A549 (cell line): ENCODE results near the gene KRTAP1-5. TPM values are rescaled to one million over a fixed set of nuclear protein-coding genes. Genes with fewer than 3 reads are reported as not detected.

ENCODE experiments used
- ATAC-seq, 2 experiments: fragments of 200-7000 bp in 1 of 2; fragments of >200 bp in 1 of 2; cut with Nextera tagmentation in 1 of 2; cut with Tn5 transposase in 1 of 2; 3 replicates each; pipeline versions ENCODE4 v1.8.0 to v1.9.1; 2018 to 2020; ENCODE audit warnings: mild to moderate bottlenecking in 1 of 2, moderate library complexity in 1 of 2
- CTCF ChIA-PET: fragments of 300-600 bp; sonication (Branson Sonifier 250); formaldehyde crosslinking; extraction: SDS; loops from one replicate; lab custom pipeline; 2021; ENCODE audit warnings: antibody characterized with exemption, inconsistent platforms; lab: Yijun Ruan, JAX
- POLR2A ChIA-PET: fragments of 350-600 bp; formaldehyde crosslinking; extraction: SDS; loops from one replicate; lab custom pipeline; 2021; ENCODE audit warnings: antibody characterized with exemption, inconsistent platforms; lab: Yijun Ruan, JAX
- DNase-seq, 2 experiments: peaks; one replicate each; pipeline versions ENCODE4 v3.0.0 to v3.0.0-alpha.2; 2011 to 2016; ENCODE audit warnings: low read depth in 1 of 2, low spot score in 1 of 2
- FAIRE-seq: peaks from 2 replicates; lab custom pipeline; 2011; peaks lifted over from hg19 to GRCh38; lab: Jason Lieb, UNC
- H3K27ac ChIP-seq, 2 experiments: fragments of >200 bp; sonication (Bioruptor Twin); formaldehyde crosslinking; 3 replicates each; pipeline ENCODE4 v1.5.1; 2016 to 2017
- H3K4me1 ChIP-seq: fragments of >200 bp; sonication (Bioruptor Twin); formaldehyde crosslinking; 3 replicates; pipeline ENCODE4 v1.6.1; 2016
- H3K4me2 ChIP-seq: fragments of >200 bp; sonication (Bioruptor Twin); formaldehyde crosslinking; 3 replicates; pipeline ENCODE4 v1.6.1; 2016
- H3K4me3 ChIP-seq: fragments of >200 bp; sonication (Bioruptor Twin); formaldehyde crosslinking; 3 replicates; pipeline ENCODE4 v1.5.1; 2016
- H3K9me3 ChIP-seq: fragments of >200 bp; sonication (Bioruptor Twin); formaldehyde crosslinking; 3 replicates; pipeline ENCODE4 v1.6.1; 2016
- CEBPB ChIP-seq, 2 experiments: fragments of >200 bp in 1 of 2; sonication (Bioruptor Twin) in 1 of 2; formaldehyde crosslinking in 1 of 2; IDR thresholded peaks; 2 replicates each; pipeline ENCODE4 v1.6.1; 2012 to 2016
- EP300 ChIP-seq, 2 experiments: fragments of >200 bp; sonication (Bioruptor Twin); formaldehyde crosslinking; IDR thresholded peaks; 2 replicates in 1 of 2; 3 replicates in 1 of 2; pipeline ENCODE4 v1.6.1; 2016 to 2017
- ESRRA ChIP-seq: fragments of 150-350 bp; IDR thresholded peaks from 2 replicates; pipeline ENCODE4 v1.6.1; 2014; ENCODE audit warnings: mild to moderate bottlenecking, low read length, borderline replicate concordance
- HOXB5 ChIP-seq: fragments of 250-450 bp; sonication (Bioruptor Pico); IDR thresholded peaks from 2 replicates; pipeline ENCODE4 v1.5.0; 2020; ENCODE audit warnings: mild to moderate bottlenecking, moderate library complexity
- JUN ChIP-seq, 2 experiments: fragments of >200 bp; sonication (Bioruptor Twin); formaldehyde crosslinking; IDR thresholded peaks; 2 replicates in 1 of 2; 3 replicates in 1 of 2; pipeline ENCODE4 v1.6.1; 2016 to 2017
- JUNB ChIP-seq: fragments of >200 bp; sonication (Bioruptor Twin); formaldehyde crosslinking; IDR thresholded peaks from 2 replicates; pipeline ENCODE4 v1.6.1; 2016
- KDM5A ChIP-seq: fragments of 200-600 bp; sonication (generic); IDR thresholded peaks from 2 replicates; pipeline ENCODE4 v1.6.1; 2016; ENCODE audit warnings: antibody characterized with exemption, mild to moderate bottlenecking
- MAFK ChIP-seq: fragments of 450-650 bp; IDR thresholded peaks from 2 replicates; pipeline ENCODE4 v1.6.1; 2014; ENCODE audit not compliant: partially characterized antibody
- PHF8 ChIP-seq: fragments of 200-600 bp; sonication (generic); IDR thresholded peaks from 2 replicates; pipeline ENCODE4 v1.6.1; 2016; ENCODE audit warnings: low read depth, mild to moderate bottlenecking, antibody characterized with exemption, moderate library complexity, borderline replicate concordance
- REST ChIP-seq: fragments of 200-600 bp; sonication (generic); IDR thresholded peaks from 2 replicates; pipeline ENCODE4 v1.6.1; 2016; ENCODE audit warnings: antibody characterized with exemption, mild to moderate bottlenecking, moderate library complexity
- RNF2 ChIP-seq: fragments of 200-600 bp; sonication (generic); IDR thresholded peaks from 2 replicates; pipeline ENCODE4 v1.6.1; 2016; ENCODE audit warnings: low read depth, mild to moderate bottlenecking, antibody characterized with exemption, moderate library complexity, borderline replicate concordance
- SMC3 ChIP-seq: fragments of >200 bp; sonication (Bioruptor Twin); formaldehyde crosslinking; IDR thresholded peaks from 3 replicates; pipeline ENCODE4 v1.6.1; 2018; ENCODE audit warnings: inconsistent platforms
- ZFP36 ChIP-seq: fragments of 450-650 bp; IDR thresholded peaks from 2 replicates; pipeline ENCODE4 v1.6.1; 2014; ENCODE audit warnings: borderline replicate concordance; ENCODE audit not compliant: partially characterized antibody
- ZSCAN20 ChIP-seq: fragments of 250-450 bp; sonication (Bioruptor Pico); IDR thresholded peaks from 2 replicates; pipeline ENCODE4 v1.8.0; 2022; ENCODE audit warnings: mild to moderate bottlenecking, moderate library complexity
- WGBS: methylation state at CpG from one replicate; pipeline ENCODE4 v1.1.6; 2017; ENCODE audit errors: missing lambda C conversion rate; 5-methylcytosine and 5-hydroxymethylcytosine counted together
- polyA minus RNA-seq: library from RNA; depleted of rRNA, polyadenylated mRNA; stranded (reverse); fragments of >200 nt; gene quantifications from 2 replicates; pipeline ENCODE4 v1.2.3, GENCODE V29; 2011; rRNA and poly(A)+ RNA removed
- polyA plus RNA-seq, 4 experiments: library from polyadenylated mRNA; depleted of rRNA in 3 of 4; stranded (reverse); fragments of >200 nt; fragmentation: RNase III in 1 of 4; extraction: RNeasy Plus Mini Kit Qiagen cat#74134 plus additional on column Dnase treatment in 1 of 4; gene quantifications; 2 replicates in 3 of 4; 3 replicates in 1 of 4; pipeline ENCODE4 v1.2.3, GENCODE V29; 2011 to 2017
- TF ChIP-seq, protein P1 (sequence below): fragments of 250-450 bp; sonication (Bioruptor Pico); IDR thresholded peaks from 2 replicates; pipeline ENCODE4 v1.5.0; 2020; ENCODE audit warnings: low read depth, mild to moderate bottlenecking, moderate library complexity
- TF ChIP-seq, protein P2 (sequence below): fragments of >200 bp; sonication (Bioruptor Twin); formaldehyde crosslinking; IDR thresholded peaks from 3 replicates; pipeline ENCODE4 v1.6.1; 2016

The KRTAP1-5 gene, protein sequence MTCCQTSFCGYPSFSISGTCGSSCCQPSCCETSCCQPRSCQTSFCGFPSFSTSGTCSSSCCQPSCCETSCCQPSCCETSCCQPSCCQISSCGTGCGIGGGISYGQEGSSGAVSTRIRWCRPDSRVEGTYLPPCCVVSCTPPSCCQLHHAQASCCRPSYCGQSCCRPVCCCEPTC
- polyA plus RNA-seq (2011; rRNA removed) (not detected in 2 replicates), polyA plus RNA-seq (2017; fragmentation: RNase III; extraction: RNeasy Plus Mini Kit Qiagen cat#74134 plus additional on column Dnase treatment) (not detected in 3 replicates), polyA minus RNA-seq (not detected in 2 replicates)
- not detected in 2 replicates for polyA plus RNA-seq (2012; cell fraction: cytosol; rRNA removed)
- 0.06 TPM in 1 of 2 replicates, not detected in the other for polyA plus RNA-seq (2012; cell fraction: nucleus; rRNA removed)

- POLR2A ChIA-PET = interaction anchor here (0.6 kb wide), 1 partner anchor 327 kb away, joined by 3 read pairs; no protein-coding TSS in a partner anchor
- no peaks in the 10 kb centered on the region for H3K9me3 ChIP-seq
- peaks cover 8% of the 10 kb centered on the region; the same call in 1 of the 3 replicates for H3K4me1 ChIP-seq
- no peak within 1 kb of the TSS for H3K27ac ChIP-seq
- H3K4me2 ChIP-seq = no peak within 1 kb of the TSS
- 56% methylated on average over 9 of the region's 9 CpGs for WGBS
- no peak for DNase-seq
- CTCF ChIA-PET = interaction anchor here (2.0 kb wide), 1 partner anchor 522 kb away, joined by 5 read pairs; no protein-coding TSS in a partner anchor
- 0 out of 6 replicates have a peak, but pooled peaks of 1 of the 2 experiments have one; percentile 19 for ATAC-seq
- H3K4me3 ChIP-seq = no peak within 1 kb of the TSS
- TF ChIP-seq, protein P1, sequence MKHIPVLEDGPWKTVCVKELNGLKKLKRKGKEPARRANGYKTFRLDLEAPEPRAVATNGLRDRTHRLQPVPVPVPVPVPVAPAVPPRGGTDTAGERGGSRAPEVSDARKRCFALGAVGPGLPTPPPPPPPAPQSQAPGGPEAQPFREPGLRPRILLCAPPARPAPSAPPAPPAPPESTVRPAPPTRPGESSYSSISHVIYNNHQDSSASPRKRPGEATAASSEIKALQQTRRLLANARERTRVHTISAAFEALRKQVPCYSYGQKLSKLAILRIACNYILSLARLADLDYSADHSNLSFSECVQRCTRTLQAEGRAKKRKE (CRISPR knock-in tag) = no peak
- TF ChIP-seq MAFK (no peak), ZSCAN20 (CRISPR knock-in tag) (no peak), ZFP36 (no peak), REST (no peak), JUNB (no peak), HOXB5 (no peak), PHF8 (no peak), SMC3 (no peak), JUN (IDR thresholded peaks at IDR 0.05) (no peak), CEBPB (IDR thresholded peaks at IDR 0.05) (no peak), ESRRA (no peak), EP300 (IDR thresholded peaks at IDR 0.05) (no peak)
- TF ChIP-seq, protein P2, sequence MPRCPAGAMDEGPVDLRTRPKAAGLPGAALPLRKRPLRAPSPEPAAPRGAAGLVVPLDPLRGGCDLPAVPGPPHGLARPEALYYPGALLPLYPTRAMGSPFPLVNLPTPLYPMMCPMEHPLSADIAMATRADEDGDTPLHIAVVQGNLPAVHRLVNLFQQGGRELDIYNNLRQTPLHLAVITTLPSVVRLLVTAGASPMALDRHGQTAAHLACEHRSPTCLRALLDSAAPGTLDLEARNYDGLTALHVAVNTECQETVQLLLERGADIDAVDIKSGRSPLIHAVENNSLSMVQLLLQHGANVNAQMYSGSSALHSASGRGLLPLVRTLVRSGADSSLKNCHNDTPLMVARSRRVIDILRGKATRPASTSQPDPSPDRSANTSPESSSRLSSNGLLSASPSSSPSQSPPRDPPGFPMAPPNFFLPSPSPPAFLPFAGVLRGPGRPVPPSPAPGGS = no peak
- FAIRE-seq = no peak
Observed at GRCh38 chr17:41026715-41027471, at the start of gene KRTAP1-5. TSS of gene KRTAP1-5 (minus strand) at chr17:41027208. CDS start at chr17:41027155, 53 bp downstream.

DNA sequence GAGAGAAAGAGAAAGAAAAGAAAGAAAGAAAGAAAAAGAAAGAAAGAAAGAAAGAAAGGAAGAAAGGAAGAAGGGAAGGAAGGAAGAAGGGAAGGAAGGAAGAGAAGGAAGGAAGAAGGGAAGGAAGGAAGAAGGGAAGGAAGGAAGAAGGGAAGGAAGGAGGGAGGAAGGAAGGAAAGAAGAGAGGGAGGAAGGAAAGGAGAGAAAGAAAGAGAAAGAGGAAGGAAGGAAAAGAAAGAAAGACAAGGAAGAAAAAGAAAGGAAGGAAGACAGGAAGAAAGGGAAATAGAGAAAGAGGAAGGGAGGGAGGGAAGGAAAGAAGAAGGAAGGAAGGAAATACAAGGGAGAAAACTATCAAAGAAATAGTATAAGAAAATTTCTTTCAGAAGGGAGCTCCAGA lies 49.8 kb upstream of the KRTAP1-5 start:
- no peak for FAIRE-seq
- ATAC-seq = no peak
- Histone ChIP-seq H3K27ac (no peak overlapping the region), H3K4me2 (no peak overlapping the region), H3K4me1 (no peaks in the 10 kb centered on the region), H3K4me3 (no peak overlapping the region), H3K9me3 (no peaks in the 10 kb centered on the region)
- DNase-seq = no peak
- ChIA-PET CTCF (no interaction called here), POLR2A (no interaction called here)
- no peak for TF ChIP-seq KDM5A
- no peak for TF ChIP-seq RNF2
- no peak for TF ChIP-seq REST
